NOMO-1 treated with dmso at 0.1 percent for 144 hours (cell line): ENCODE data around the gene RASGRF2.
"Not testable (repeated sequence)": the region's sequence is repeated elsewhere in the genome, so short reads cannot be mapped to it uniquely, and the experiment has no call there.

Source experiments
- DNase-seq: peaks from one replicate; lab custom pipeline; 2025; ENCODE audit not compliant: unreplicated experiment; lab: John Stamatoyannopoulos, UW

The RASGRF2 gene

GRCh38 chr5:81234299-81234698 is 274.1 kb downstream of the RASGRF2 start:
- no peak for DNase-seq

GRCh38 chr5:81234801-81235200 is 274.6 kb downstream of the RASGRF2 start:
- no peak for DNase-seq

GRCh38 chr5:81235287-81236072 is 275.3 kb downstream of the RASGRF2 start:
- no peak for DNase-seq

GRCh38 chr5:81238460-81238859 is 278.3 kb downstream of the RASGRF2 start:
- no peak for DNase-seq

GRCh38 chr5:81239613-81240012 is 279.4 kb downstream of the RASGRF2 start:
- DNase-seq, result no peak

DNA sequence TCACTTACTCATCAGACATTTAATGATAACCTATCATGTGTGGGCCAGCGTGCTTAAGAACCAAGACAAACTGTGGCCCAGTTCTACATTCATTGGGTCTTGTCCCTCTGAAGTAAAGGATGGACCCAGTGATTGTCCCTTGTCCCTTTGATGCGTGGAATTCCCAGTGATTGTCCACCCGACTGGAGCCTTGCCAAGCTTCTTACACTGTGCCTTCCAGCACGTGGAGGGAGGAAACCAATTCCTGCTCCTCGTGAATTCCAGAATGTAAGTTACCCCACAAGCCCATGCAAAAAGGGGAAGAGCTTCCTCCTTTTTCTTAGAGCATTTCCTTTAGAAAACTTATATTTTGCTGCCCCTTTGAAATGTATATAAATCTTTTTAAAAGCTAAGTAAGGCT is 280.8 kb downstream of the RASGRF2 start:
- no peak for DNase-seq

- DNase-seq, result no peak
Observed at GRCh38 chr5:81241961-81242648, 281.9 kb downstream of the RASGRF2 start.

- no peak for DNase-seq
Observed at GRCh38 chr5:81242906-81243436, 282.8 kb downstream of the RASGRF2 start.

- DNase-seq, result no peak
Observed at GRCh38 chr5:81244451-81244850, 284.3 kb downstream of the RASGRF2 start.

DNA sequence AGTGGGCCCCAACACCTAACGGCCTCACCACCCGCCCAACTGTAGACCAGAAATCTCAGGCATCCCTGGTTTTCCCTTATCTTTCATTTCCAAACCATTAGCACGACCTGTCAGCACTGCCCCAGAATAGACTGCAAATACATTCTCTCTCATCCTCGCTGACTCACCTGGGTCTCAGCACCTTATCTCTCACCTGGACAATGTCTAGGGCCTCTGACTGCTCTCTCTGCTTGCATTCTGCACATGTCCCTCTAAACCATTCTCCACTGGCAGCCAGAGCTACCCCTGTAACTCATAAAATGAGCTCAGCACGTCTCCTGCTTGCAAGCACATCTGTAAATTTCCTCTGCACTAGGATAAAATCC is 285.7 kb downstream of the RASGRF2 start:
- no peak for DNase-seq

DNA sequence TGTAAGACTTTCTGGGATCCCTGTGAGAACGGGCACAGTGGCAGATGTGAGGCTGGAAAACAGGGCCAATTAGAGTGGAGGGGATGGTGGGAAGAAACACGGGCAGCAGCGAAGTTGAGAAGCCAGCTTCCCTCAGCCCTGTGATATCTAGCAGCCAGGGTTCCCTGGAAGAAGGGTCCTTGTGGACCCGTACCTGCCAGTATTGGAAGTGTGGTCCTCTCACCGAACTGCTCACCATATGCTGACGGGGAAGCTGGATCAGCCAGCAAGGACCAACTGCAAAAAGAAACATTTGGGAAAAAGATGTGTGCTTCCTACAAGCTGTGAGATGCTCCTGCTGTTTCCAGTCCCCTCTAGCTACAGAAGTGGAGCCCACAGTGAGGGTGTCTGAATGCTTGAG is 286.5 kb downstream of the RASGRF2 start:
- no peak for DNase-seq

GRCh38 chr5:81247441-81247972 is 287.3 kb downstream of the RASGRF2 start:
- DNase-seq, result no peak

DNA sequence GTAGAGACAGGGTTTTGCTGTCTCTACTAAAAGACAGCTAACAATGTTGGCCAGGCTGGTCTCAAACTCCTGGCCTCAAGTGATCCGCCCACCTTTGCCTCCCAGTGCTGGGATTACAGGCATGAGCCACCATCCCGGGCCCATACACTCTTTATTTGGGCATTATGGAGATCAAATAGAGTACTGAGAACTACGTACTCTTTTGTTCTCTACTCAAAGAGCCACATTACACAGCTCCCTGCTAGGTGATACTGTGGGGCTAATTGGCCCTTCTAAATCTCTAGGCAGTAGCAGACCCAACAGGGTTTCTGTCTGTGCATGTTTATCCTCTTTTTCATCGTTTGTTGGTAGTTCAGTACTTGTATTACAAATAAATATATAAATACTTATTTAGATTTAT is 289.1 kb downstream of the RASGRF2 start:
- DNase-seq, result no peak

- DNase-seq, result no peak
Observed at GRCh38 chr5:81250004-81250403, 289.8 kb downstream of the RASGRF2 start.

GRCh38 chr5:81251922-81252321 is 291.8 kb downstream of the RASGRF2 start:
- DNase-seq, result no peak

- DNase-seq, result no peak
Observed at GRCh38 chr5:81252904-81253303, 292.7 kb downstream of the RASGRF2 start.

DNA sequence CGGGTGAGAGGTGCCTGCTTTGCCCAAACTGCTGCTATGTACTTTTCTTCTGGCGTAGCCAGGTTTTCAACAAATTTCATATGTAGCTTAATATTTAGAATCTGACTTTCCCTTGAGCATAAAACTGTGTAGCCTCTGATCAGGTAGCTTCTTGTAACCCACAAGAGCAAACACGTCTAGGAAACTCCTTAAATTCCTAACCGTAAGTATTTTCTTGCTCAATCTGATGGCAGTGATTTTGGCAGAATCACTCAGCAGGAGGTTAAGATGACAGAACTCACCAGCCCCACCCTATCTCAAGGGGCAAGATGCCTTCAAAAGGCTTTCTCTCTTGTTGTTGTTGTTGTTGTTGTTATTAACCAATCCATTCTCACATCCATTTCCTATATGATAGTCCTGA is 293.7 kb downstream of the RASGRF2 start:
- DNase-seq, result no peak

DNA sequence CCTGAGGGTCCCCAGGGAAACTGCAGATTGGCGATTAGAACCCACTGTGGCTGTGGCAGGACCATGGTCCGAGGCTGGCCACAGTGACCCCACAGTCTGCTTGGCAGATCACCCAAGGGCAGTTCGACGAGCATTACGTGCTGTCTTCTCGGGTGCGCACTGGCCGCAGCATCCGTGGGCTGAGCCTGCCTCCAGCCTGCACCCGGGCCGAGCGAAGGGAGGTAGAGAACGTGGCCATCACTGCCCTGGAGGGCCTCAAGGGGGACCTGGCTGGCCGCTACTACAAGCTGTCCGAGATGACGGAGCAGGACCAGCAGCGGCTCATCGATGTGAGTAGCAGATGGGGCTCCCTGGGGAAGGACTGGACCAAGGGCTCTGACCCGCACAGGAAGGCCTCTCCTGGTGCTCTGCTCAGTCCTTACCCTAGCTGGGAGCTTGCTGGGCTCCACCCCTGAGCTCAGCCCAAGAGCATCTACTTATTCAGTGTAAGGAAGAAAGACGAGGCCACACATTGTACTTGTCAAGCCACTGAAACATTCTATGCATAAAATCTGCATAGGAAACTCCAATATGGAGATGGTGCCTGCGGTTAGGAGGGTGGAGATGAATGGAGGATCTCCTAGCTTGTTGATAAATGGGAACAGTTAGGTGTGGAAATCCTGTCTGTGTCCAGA is 294.9 kb downstream of the RASGRF2 start:
- no peak for DNase-seq

DNA sequence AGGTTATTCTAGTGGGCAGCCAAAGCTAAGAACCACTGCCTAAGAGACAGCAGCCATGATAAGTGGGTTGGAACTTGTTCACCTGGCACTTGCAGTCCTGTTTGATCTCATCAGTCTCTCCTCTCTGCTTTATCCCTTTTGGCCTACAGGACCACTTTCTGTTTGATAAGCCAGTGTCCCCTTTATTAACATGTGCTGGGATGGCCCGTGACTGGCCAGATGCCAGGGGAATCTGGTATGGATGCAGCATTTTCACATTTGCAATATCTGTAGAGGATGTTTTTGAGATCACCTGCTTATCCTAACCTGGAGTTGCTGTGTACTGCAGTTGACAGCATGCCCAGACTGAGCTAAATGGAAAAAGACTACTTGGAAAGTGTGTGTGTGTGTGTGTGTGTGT is 296.6 kb downstream of the RASGRF2 start:
- no peak for DNase-seq

GRCh38 chr5:81262796-81263195 is 302.6 kb downstream of the RASGRF2 start:
- DNase-seq, result not testable (repeated sequence)

DNA sequence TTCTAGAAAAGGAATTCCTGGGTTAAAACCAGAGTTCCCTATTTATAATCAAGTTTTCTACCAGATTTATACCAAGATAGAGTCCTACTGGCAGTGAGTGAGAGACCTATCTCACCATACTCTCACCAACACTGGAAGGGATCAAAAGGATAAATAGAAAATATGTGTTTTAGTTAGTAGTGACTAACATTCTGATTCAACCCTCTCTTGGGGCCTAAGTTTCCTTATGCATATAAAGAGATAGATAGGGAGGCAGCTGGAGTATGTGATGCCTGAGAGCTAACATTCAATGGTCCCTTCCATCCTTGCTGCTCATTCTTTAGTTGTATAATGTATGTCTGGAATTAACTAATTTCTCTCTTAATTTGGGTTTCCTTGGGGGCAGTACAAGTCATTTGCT is 304.9 kb downstream of the RASGRF2 start:
- no peak for DNase-seq
